HCT116 (cell line): ENCODE data around the gene CD82. TPM values are rescaled to one million over a fixed set of nuclear protein-coding genes. Genes with fewer than 3 reads are reported as not detected.

ENCODE experiments used
- ATAC-seq: fragments of 200-7000 bp; cut with Tn5 transposase; 2 replicates; pipeline ENCODE4 v1.9.1; 2020; ENCODE audit warnings: mild to moderate bottlenecking, moderate library complexity
- BruUV-seq: library from RNA; stranded (reverse); fragments of 400-500 nt; replicated peaks from 2 replicates; lab custom pipeline; 2021; lab: Mats Ljungman, UMichigan
- CTCF ChIA-PET: fragments of 300-600 bp; sonication (Branson Sonifier 250); formaldehyde crosslinking; loops from one replicate; lab custom pipeline; 2021; ENCODE audit warnings: antibody characterized with exemption; lab: Charles Lee
- POLR2A ChIA-PET: fragments of 300-600, 350-600 bp; sonication (Branson Sonifier 250); formaldehyde crosslinking; loops from one replicate; lab custom pipeline; 2021; ENCODE audit warnings: antibody characterized with exemption; lab: Charles Lee
- RAD21 ChIA-PET, 2 experiments: fragments of 300-600 bp; sonication (Branson Sonifier 250); formaldehyde crosslinking; loops; one replicate each; lab custom pipeline; 2023; ENCODE audit warnings: low total read pairs in 2 of 2; ENCODE audit not compliant: uncharacterized antibody in 2 of 2, unreplicated experiment in 2 of 2, low non-redundant PET in 1 of 2; lab: Charles Lee
- DNase-seq: peaks from one replicate; pipeline ENCODE4 v3.0.0-alpha.2; 2010; ENCODE audit warnings: low read depth, low spot score
- H2AFZ ChIP-seq: fragments of 200-600 bp; shearing (Covaris generic), sonication (generic); 2 replicates; pipeline ENCODE4 v1.6.1; 2017; ENCODE audit warnings: low read depth, mixed run types, mixed read lengths, antibody characterized with exemption, low read length; ENCODE audit not compliant: poor library complexity, severe bottlenecking
- H3K27ac ChIP-seq: 2 replicates; pipeline ENCODE4 v1.5.1; 2012; ENCODE audit warnings: low read depth, low read length
- H3K27me3 ChIP-seq: fragments of 200-600 bp; sonication (generic); 2 replicates; pipeline ENCODE4 v1.6.1; 2016; ENCODE audit warnings: mixed run types, low read length, mixed read lengths; ENCODE audit not compliant: insufficient read depth
- H3K36me3 ChIP-seq, 2 experiments: fragments of 200-500 bp in 1 of 2; fragments of 200-600 bp in 1 of 2; sonication (Bioruptor generic) in 1 of 2; sonication (generic) in 1 of 2; 2 replicates each; pipeline versions ENCODE4 v1.5.1 to v1.6.1; 2014 to 2016; ENCODE audit warnings: low read length in 2 of 2, inconsistent platforms in 1 of 2, mixed read lengths in 1 of 2, mixed run types in 1 of 2; ENCODE audit not compliant: insufficient read depth in 2 of 2, control insufficient read depth in 1 of 2
- H3K4me1 ChIP-seq, 2 experiments: fragments of 200-600 bp in 1 of 2; sonication (generic) in 1 of 2; 2 replicates each; pipeline versions ENCODE4 v1.5.1 to v1.6.1; 2012 to 2017; ENCODE audit warnings: low read length in 2 of 2, inconsistent platforms in 1 of 2, mild to moderate bottlenecking in 1 of 2, mixed read lengths in 1 of 2, mixed run types in 1 of 2, moderate library complexity in 1 of 2; ENCODE audit not compliant: insufficient read depth in 2 of 2, control insufficient read depth in 1 of 2
- H3K4me2 ChIP-seq: fragments of 200-600 bp; sonication (generic); 2 replicates; pipeline ENCODE4 v1.6.1; 2017; ENCODE audit warnings: mixed run types, low read length, mixed read lengths
- H3K4me3 ChIP-seq, 2 experiments: fragments of 200-600 bp in 1 of 2; sonication (generic) in 1 of 2; replicated peaks in 1 of 2; 2 replicates each; pipeline ENCODE4 v1.5.1; 2011 to 2016; ENCODE audit warnings: low read length in 2 of 2, control low read depth in 1 of 2, low read depth in 1 of 2, mild to moderate bottlenecking in 1 of 2, mixed read lengths in 1 of 2, mixed run types in 1 of 2
- H3K79me2 ChIP-seq: fragments of 200-600 bp; sonication (generic); 2 replicates; pipeline ENCODE4 v1.6.1; 2017; ENCODE audit warnings: mild to moderate bottlenecking, mixed run types, low read length, moderate library complexity, mixed read lengths; ENCODE audit not compliant: insufficient read depth
- H3K9ac ChIP-seq: fragments of 200-600 bp; sonication (generic); 2 replicates; pipeline ENCODE4 v1.6.1; 2016; ENCODE audit warnings: low read length, mixed read lengths
- H3K9me2 ChIP-seq: fragments of 200-600 bp; sonication (generic), shearing (Covaris generic); 2 replicates; pipeline ENCODE4 v1.6.1; 2017; ENCODE audit warnings: mixed run types, mild to moderate bottlenecking, moderate library complexity; ENCODE audit not compliant: insufficient read depth
- H3K9me3 ChIP-seq, 2 experiments: fragments of 200-500 bp in 1 of 2; fragments of 200-600 bp in 1 of 2; sonication (Bioruptor generic) in 1 of 2; sonication (generic) in 1 of 2; 2 replicates each; pipeline ENCODE4 v1.6.1; 2014 to 2017; ENCODE audit warnings: low read length in 2 of 2, mixed read lengths in 2 of 2, inconsistent platforms in 1 of 2, low read depth in 1 of 2, mild to moderate bottlenecking in 1 of 2, mixed run types in 1 of 2, moderate library complexity in 1 of 2; ENCODE audit not compliant: control insufficient read depth in 1 of 2, insufficient read depth in 1 of 2
- H4K20me1 ChIP-seq: fragments of 200-600 bp; sonication (generic), shearing (Covaris generic); 2 replicates; pipeline ENCODE4 v1.6.1; 2017; ENCODE audit warnings: mixed run types, mild to moderate bottlenecking, moderate library complexity; ENCODE audit not compliant: insufficient read depth
- ATF3 ChIP-seq: IDR thresholded peaks from 2 replicates; pipeline ENCODE4 v1.6.1; 2012
- CEBPB ChIP-seq: IDR thresholded peaks from 2 replicates; pipeline ENCODE4 v1.6.1; 2012; ENCODE audit warnings: low read depth
- ELF1 ChIP-seq: IDR thresholded peaks from 2 replicates; pipeline ENCODE4 v1.6.1; 2012; ENCODE audit warnings: low read depth, borderline replicate concordance
- EZH2 ChIP-seq: fragments of 200-600 bp; sonication (generic); IDR thresholded peaks from 2 replicates; pipeline ENCODE4 v1.6.1; 2017; ENCODE audit warnings: antibody characterized with exemption, mixed run types
- EZH2phosphoT487 ChIP-seq: fragments of 200-600 bp; IDR thresholded peaks from 2 replicates; pipeline ENCODE4 v1.6.1; 2018; ENCODE audit warnings: antibody characterized with exemption, borderline replicate concordance
- FOSL1 ChIP-seq: IDR thresholded peaks from 2 replicates; pipeline ENCODE4 v1.6.1; 2012; ENCODE audit warnings: low read depth
- JUND ChIP-seq: IDR thresholded peaks from 2 replicates; pipeline ENCODE4 v1.6.1; 2012
- MAX ChIP-seq: IDR thresholded peaks from 2 replicates; pipeline ENCODE4 v1.6.1; 2012
- RAD21 ChIP-seq: IDR thresholded peaks from 2 replicates; pipeline ENCODE4 v1.6.1; 2012; ENCODE audit warnings: low read depth, mild to moderate bottlenecking
- SP1 ChIP-seq: IDR thresholded peaks from 2 replicates; pipeline ENCODE4 v1.6.1; 2012; ENCODE audit warnings: low read depth
- SRF ChIP-seq: IDR thresholded peaks from 2 replicates; pipeline ENCODE4 v1.6.1; 2012; ENCODE audit warnings: low read depth
- TCF7L2 ChIP-seq: IDR thresholded peaks from 2 replicates; pipeline ENCODE4 v1.7.0; 2011; ENCODE audit warnings: borderline replicate concordance, inconsistent platforms; ENCODE audit not compliant: insufficient read depth, insufficient read length; ENCODE audit errors: extremely low read depth
- YY1 ChIP-seq: IDR thresholded peaks from 2 replicates; pipeline ENCODE4 v1.6.1; 2011; ENCODE audit warnings: low read length, low read depth, moderate library complexity, mild to moderate bottlenecking; ENCODE audit not compliant: insufficient replicate concordance; ENCODE audit errors: extremely low read depth
- ZFX ChIP-seq: fragments of 450-650 bp; IDR thresholded peaks from 2 replicates; pipeline ENCODE4 v1.6.1; 2017
- ZNF274 ChIP-seq: fragments of 200-500 bp; sonication (Bioruptor generic); IDR thresholded peaks from 2 replicates; pipeline ENCODE4 v1.6.1; 2014; ENCODE audit warnings: mild to moderate bottlenecking, low read depth, low read length, inconsistent platforms
- intact Hi-C: fragments of 100-400 bp; cut with micrococcal nuclease; formaldehyde crosslinking; loops from 2 replicates; pipeline ENCODE4 v1.10.0; 2022
- total RNA-seq: library from RNA; stranded (reverse); gene quantifications from one replicate; pipeline ENCODE4 v1.2.1, GENCODE V29; 2021; ENCODE audit not compliant: unreplicated experiment

CD82 gene
- total RNA-seq, 1 experiment from 2014 or later = 16.7 TPM

- H3K9me3 ChIP-seq = no peaks in the 10 kb centered on the region
- no peak overlapping the region for H2AFZ ChIP-seq
- no peaks in the 10 kb centered on the region for H3K9me2 ChIP-seq
- BruUV-seq = no TSS peak
- H3K79me2 ChIP-seq = no peaks in the 10 kb centered on the region
- H3K9ac ChIP-seq = no peak overlapping the region
- no peaks in the 10 kb centered on the region for H3K36me3 ChIP-seq
- CTCF ChIA-PET = no interaction called here
- no peak overlapping the region for H3K4me3 ChIP-seq
- intact Hi-C loops = no loop called here
- TF ChIP-seq RAD21 (no peak), ELF1 (no peak), FOSL1 (no peak), ZFX (no peak), ZNF274 (no peak), TCF7L2 (no peak), SP1 (no peak), CEBPB (no peak), JUND (no peak), MAX (no peak), EZH2 (no peak), YY1 (no peak), ATF3 (no peak), SRF (no peak), EZH2phosphoT487 (no peak)
- POLR2A ChIA-PET = no interaction called here
- ATAC-seq (no peak), DNase-seq (no peak)
- no peaks in the 10 kb centered on the region for H4K20me1 ChIP-seq
- no peak overlapping the region for H3K27ac ChIP-seq
- no peak overlapping the region for H3K4me2 ChIP-seq
- H3K27me3 ChIP-seq = no peaks in the 10 kb centered on the region
- H3K4me1 ChIP-seq = peaks cover 0 to 1% of the 10 kb centered on the region in 2 experiments; a peak in 1 of 4 replicates
- RAD21 ChIA-PET = no interaction called here
Observed at GRCh38 chr11:44626645-44627044, 61.2 kb downstream of the CD82 start.
